Heart left ventricle (tissue), 16 donors: Measurements from ENCODE around the gene ABCC3. TPM values are rescaled to one million over a fixed set of nuclear protein-coding genes. Genes with fewer than 3 reads are reported as not detected.
A peak's percentile ranks its signal among the peaks of the same experiment; 100 is the strongest.

ENCODE experiments used
- ATAC-seq, 4 donors: fragments of 200-7000 bp; cut with Tn5 transposase; one replicate each; pipeline ENCODE4 v1.9.1; 2020 to 2022; ENCODE audit warnings: moderate library complexity in 4 of 4, mild to moderate bottlenecking in 3 of 4, moderate number of reproducible peaks in 1 of 4
- DNase-seq, 5 donors: peaks; one replicate each; pipeline ENCODE4 v3.0.0-alpha.2; 2020
- H3K27ac ChIP-seq, 12 donors: fragments of 200-600 bp; sonication (generic) in 4 of 12; one replicate each; pipeline versions ENCODE4 v1.5.0 to v1.8.0; 2016 to 2022; ENCODE audit warnings: mild to moderate bottlenecking in 2 of 12
- H3K27me3 ChIP-seq, 9 donors: fragments of 200-600 bp; sonication (generic) in 2 of 9; one replicate each; pipeline versions ENCODE4 v1.5.1 to v1.8.0; 2016 to 2022; ENCODE audit warnings: mild to moderate bottlenecking in 3 of 9
- H3K36me3 ChIP-seq, 9 donors: fragments of 200-600 bp; sonication (generic) in 2 of 9; one replicate each; pipeline versions ENCODE4 v1.5.0 to v1.8.0; 2018 to 2022; ENCODE audit warnings: mild to moderate bottlenecking in 2 of 9
- H3K4me1 ChIP-seq, 12 donors: fragments of 200-600 bp; sonication (generic) in 4 of 12; one replicate each; pipeline versions ENCODE4 v1.5.0 to v1.8.0; 2016 to 2022; ENCODE audit warnings: mild to moderate bottlenecking in 3 of 12
- H3K4me3 ChIP-seq, 12 donors: fragments of 200-600 bp; sonication (generic) in 4 of 12; one replicate each; pipeline versions ENCODE4 v1.5.0 to v1.8.0; 2017 to 2022; ENCODE audit warnings: mild to moderate bottlenecking in 9 of 12, moderate library complexity in 4 of 12
- H3K9me3 ChIP-seq, 12 donors: fragments of 200-600 bp; sonication (generic) in 4 of 12; one replicate each; pipeline versions ENCODE4 v1.5.0 to v1.8.0; 2016 to 2022; ENCODE audit warnings: mild to moderate bottlenecking in 1 of 12
- CTCF ChIP-seq, 12 donors: fragments of 200-600 bp; sonication (generic) in 4 of 12; IDR thresholded peaks; one replicate each; pipeline versions ENCODE4 v1.5.0 to v1.8.0; 2018 to 2022; ENCODE audit warnings: antibody characterized with exemption in 12 of 12, mild to moderate bottlenecking in 5 of 12
- POLR2A ChIP-seq, 2 donors: fragments of 450-650 bp; IDR thresholded peaks; one replicate each; pipeline ENCODE4 v1.6.1; 2017; ENCODE audit warnings: antibody characterized with exemption in 2 of 2, mild to moderate bottlenecking in 2 of 2, moderate library complexity in 2 of 2
- WGBS, 4 donors: extraction: QIAGEN DNeasy Blood & Tissue Kit in 2 of 4; methylation state at CpG; one replicate each; pipeline versions ENCODE4 v1.1.5 to v1.1.7; 2013 to 2018; 5-methylcytosine and 5-hydroxymethylcytosine counted together
- intact Hi-C, 10 donors: fragments of 100-400 bp; cut with DNase I; formaldehyde crosslinking; loops; one replicate each; pipeline versions ENCODE4 v1.11.1 to v1.14.2; 2022
- polyA plus RNA-seq, 2 donors: library from polyadenylated mRNA; stranded (reverse); fragments of 200-250 nt; gene quantifications; one replicate each; pipeline ENCODE4 v1.2.3, GENCODE V29; 2013
- total RNA-seq, 9 donors: library from RNA; depleted of rRNA in 2 of 9; stranded (reverse); fragments of >200 nt in 2 of 9; fragmentation: NEBNext Ultra II Directional in 3 of 9; extraction: Animal tissue kit (Norgen Biotek cat#: 25700) in 3 of 9; gene quantifications; one replicate each; pipeline versions ENCODE4 v1.1.0 to v1.2.4, GENCODE V29; 2016 to 2023
- donor health status: ischemic (EF 13 %, LVEDD 7.1; RV severe dilation, severe dysfunction).
- donor health status: healthy with polysubstance abuse.
- donor health status: DM: no; HTN: yes; CAD: no.
- donor health status: DM: no; HTN: no; CAD: no.
- donor health status: ischemic (EF 25% LVEDD 6.9; RV normal size, moderate dysfunction).
- donor health status: ischemic (EF 25% LVEDD 5.7; RV mildly dilated, moderate dysfunction).
- donor health status: healthy.
- donor health status: DM: yes; HTN: yes; CAD: no.
- donor health status: ischemic (EF 35%, LVEDD 5.7; RV mildly dilated, moderate dysfunction).
- donor health status: nonischemic (EF 11% LVEDD 7.7; RV severe dilation, severe dysfunction).
- donor health status: DM: yes; HTN: yes; CAD: no.
- donor health status: PGD.
- donor health status: ischemic (EF 29% LVEDD 5.4; RV normal size, mild dysfunction).
- donor health status: nonischemic (EF 23%, LVEDD 6.1; RV moderate dilation, normal function).

ABCC3 gene
- total and polyA plus RNA-seq, 11 donors, result 0.20 to 21.6 (median 1.3) TPM; not detected in 1

- WGBS, 4 donors, result 43 to 49% (median 49%) methylated on average over 14 of the region's 14 CpGs
- no peaks in the 10 kb centered on the region for H3K9me3 ChIP-seq
- H3K4me3 ChIP-seq, result no peak overlapping the region
- H3K4me1 ChIP-seq, result peaks cover 0 to 23% (median 11%) of the 10 kb centered on the region in 12 donors
- DNase-seq (peak in 3 of 5 donors; percentile 43 to 82 (median 63)), ATAC-seq (peak; percentile 76 to 88 (median 82))
- no peaks in the 10 kb centered on the region for H3K27me3 ChIP-seq
- peak overlapping the region in 8 of 12 donors; percentile 2 to 82 (median 46) for H3K27ac ChIP-seq
- TF ChIP-seq POLR2A (IDR thresholded peaks at IDR 0.05) (no peak), CTCF (IDR thresholded peaks at IDR 0.05) (no peak)
- intact Hi-C loops, result loop anchor here in 2 of 10 donors (5.0 to 10.0 kb wide), 2 partner anchors 139 to 202 kb away; partner anchors contain the start of gene SPATA20 (in 1 of the 2)
- peaks cover 0 to 2% (median 0%) of the 10 kb centered on the region in 9 donors for H3K36me3 ChIP-seq
Measured at GRCh38 chr17:50686494-50687199, 52.0 kb downstream of the ABCC3 start.

- Histone ChIP-seq H3K9me3 (no peaks in the 10 kb centered on the region), H3K4me3 (no peak overlapping the region), H3K27me3 (no peaks in the 10 kb centered on the region), H3K36me3 (peaks cover 0 to 8% (median 3%) of the 10 kb centered on the region in 9 donors), H3K4me1 (peaks cover 0 to 27% (median 11%) of the 10 kb centered on the region in 12 donors), H3K27ac (peak overlapping the region in 6 of 12 donors; percentile 3 to 82 (median 56))
- ATAC-seq, result peak in 1 of 4 donors; percentile 16
- intact Hi-C loops, result loop anchor here in 2 of 10 donors (5.0 to 10.0 kb wide), 2 partner anchors 140 to 203 kb away; partner anchors contain the start of gene SPATA20 (in 1 of the 2)
- no peak for DNase-seq
- 84 to 90% (median 88%) methylated on average over 5 to 16 of the region's 16 CpGs for WGBS, 4 donors
- TF ChIP-seq CTCF (IDR thresholded peaks at IDR 0.05) (no peak), POLR2A (IDR thresholded peaks at IDR 0.05) (no peak)
Measured at GRCh38 chr17:50687200-50688066, 52.8 kb downstream of the ABCC3 start.

GRCh38 chr17:50688245-50688644 lies 53.6 kb downstream of the ABCC3 start:
- intact Hi-C loops, result loop anchor here in 2 of 10 donors (5.0 to 10.0 kb wide), 2 partner anchors 141 to 203 kb away; partner anchors contain the start of gene SPATA20 (in 1 of the 2)
- TF ChIP-seq CTCF (IDR thresholded peaks at IDR 0.05), result no peak
- no peak for TF ChIP-seq POLR2A (IDR thresholded peaks at IDR 0.05)
- DNase-seq (no peak), ATAC-seq (no peak)
- Histone ChIP-seq H3K4me1 (peaks cover 0 to 27% (median 11%) of the 10 kb centered on the region in 12 donors), H3K36me3 (peaks cover 0 to 16% (median 11%) of the 10 kb centered on the region in 9 donors), H3K27me3 (no peaks in the 10 kb centered on the region), H3K4me3 (no peak overlapping the region), H3K27ac (no peak overlapping the region), H3K9me3 (no peaks in the 10 kb centered on the region)
- WGBS, 4 donors, result 96 to 100% (median 98%) methylated on average over 3 of the region's 3 CpGs
